GM21529 (cell line): ENCODE data around the gene USP21.

Experiments
- ATAC-seq: cut with Tn5 transposase; IDR thresholded peaks from one replicate; pipeline ENCODE4 v1.9.1; 2021; ENCODE audit not compliant: unreplicated experiment

USP21 gene

GRCh38 chr1:161133220-161133740, 26.0 kb upstream of the USP21 start:
- peak; percentile 7 for ATAC-seq

- no peak for ATAC-seq
Observed at GRCh38 chr1:161137881-161138280, 21.4 kb upstream of the USP21 start.

- ATAC-seq, result no peak
Observed at GRCh38 chr1:161138431-161138830, 20.9 kb upstream of the USP21 start.

- ATAC-seq, result no peak
Observed at GRCh38 chr1:161139766-161140165, 19.5 kb upstream of the USP21 start.

GRCh38 chr1:161140755-161141400, 18.4 kb upstream of the USP21 start:
- no peak for ATAC-seq

- no peak for ATAC-seq
Observed at GRCh38 chr1:161145832-161146231, 13.5 kb upstream of the USP21 start.

GRCh38 chr1:161153176-161153575, 6.1 kb upstream of the USP21 start:
- no peak for ATAC-seq

GRCh38 chr1:161153682-161154337, 5.5 kb upstream of the USP21 start, which contains the start of gene UFC1:
Gene UFC1 (plus strand): TSS chr1:161153978. CDS start chr1:161153998, 20 bp downstream.
- ATAC-seq, result peak; percentile 88

GRCh38 chr1:161157867-161158266, 1.4 kb upstream of the USP21 start:
- ATAC-seq, result no peak

- no peak for ATAC-seq
Observed at GRCh38 chr1:161158316-161159010, 837 bp upstream of the USP21 start.

- ATAC-seq, result no peak
Observed at GRCh38 chr1:161159913-161160243, 578 bp downstream of the USP21 start.

- ATAC-seq, result no peak
Observed at GRCh38 chr1:161160671-161161145, 1.4 kb downstream of the USP21 start.

- ATAC-seq, result no peak
Observed at GRCh38 chr1:161161652-161162051, 2.4 kb downstream of the USP21 start.

GRCh38 chr1:161162052-161162451, 2.8 kb downstream of the USP21 start:
- no peak for ATAC-seq

GRCh38 chr1:161162806-161163205, 3.5 kb downstream of the USP21 start:
- ATAC-seq, result no peak

GRCh38 chr1:161163793-161164192, 4.5 kb downstream of the USP21 start:
- no peak for ATAC-seq

GRCh38 chr1:161164901-161165610, 5.8 kb downstream of the USP21 start:
- no peak for ATAC-seq

- ATAC-seq, result peak; percentile 96
Observed at GRCh38 chr1:161165742-161166668, 6.7 kb downstream of the USP21 start, which contains the start of gene PPOX. Gene PPOX (plus strand): TSS chr1:161166426. CDS start chr1:161166848, 422 bp downstream.

- peak; percentile 2 for ATAC-seq
Observed at GRCh38 chr1:161166669-161167548, 7.6 kb downstream of the USP21 start.
